OCI-LY7 (cell line): ENCODE data around the gene KCNE3. TPM values are rescaled to one million over a fixed set of nuclear protein-coding genes. Genes with fewer than 3 reads are reported as not detected.

Experiments
- BruUV-seq: library from RNA; stranded (reverse); fragments of 400-500 nt; replicated peaks from 2 replicates; lab custom pipeline; 2021; lab: Mats Ljungman, UMichigan
- CTCF ChIA-PET: fragments of 300-600 bp; sonication (Branson Sonifier 250); formaldehyde crosslinking; loops from one replicate; lab custom pipeline; 2022; ENCODE audit warnings: antibody characterized with exemption; ENCODE audit not compliant: unreplicated experiment; lab: Charles Lee
- POLR2A ChIA-PET: fragments of 300-600 bp; sonication (Branson Sonifier 250); formaldehyde crosslinking; loops from one replicate; lab custom pipeline; 2022; ENCODE audit warnings: antibody characterized with exemption; lab: Charles Lee
- DNase-seq: peaks from one replicate; pipeline ENCODE4 v3.0.0-alpha.2; 2015; ENCODE audit warnings: low spot score
- H2AFZ ChIP-seq: fragments of 200-600 bp; sonication (generic), shearing (Covaris generic); 2 replicates; pipeline ENCODE4 v1.6.1; 2014; ENCODE audit warnings: mild to moderate bottlenecking, antibody characterized with exemption, low read length, moderate library complexity
- H3K27ac ChIP-seq: fragments of 200-600 bp; sonication (generic); 2 replicates; pipeline ENCODE4 v1.5.1; 2014; ENCODE audit warnings: mixed run types, low read depth, mild to moderate bottlenecking, moderate library complexity, low read length, inconsistent platforms; ENCODE audit not compliant: poor library complexity, severe bottlenecking
- H3K36me3 ChIP-seq: fragments of 200-600 bp; sonication (generic); 2 replicates; pipeline ENCODE4 v1.6.1; 2014; ENCODE audit warnings: mild to moderate bottlenecking, antibody characterized with exemption, low read length, moderate library complexity, mixed read lengths; ENCODE audit not compliant: insufficient read depth
- H3K4me1 ChIP-seq: fragments of 200-600 bp; sonication (generic); 2 replicates; pipeline ENCODE4 v1.5.1; 2014; ENCODE audit warnings: mild to moderate bottlenecking, low read length; ENCODE audit not compliant: insufficient read depth, poor library complexity, severe bottlenecking
- H3K4me2 ChIP-seq: fragments of 200-600 bp; sonication (generic); 2 replicates; pipeline ENCODE4 v1.6.1; 2014; ENCODE audit warnings: mild to moderate bottlenecking, low read length
- H3K4me3 ChIP-seq: fragments of 200-600 bp; sonication (generic); 2 replicates; pipeline ENCODE4 v1.5.1; 2014; ENCODE audit warnings: mild to moderate bottlenecking, low read depth, low read length; ENCODE audit not compliant: poor library complexity, severe bottlenecking
- H3K79me2 ChIP-seq: fragments of 200-600 bp; sonication (generic); 2 replicates; pipeline ENCODE4 v1.6.1; 2016; ENCODE audit warnings: low read depth, mild to moderate bottlenecking, low read length, moderate library complexity, mixed read lengths; ENCODE audit not compliant: insufficient read depth
- H3K9me2 ChIP-seq: fragments of 200-600 bp; sonication (generic); 2 replicates; pipeline ENCODE4 v1.6.1; 2016; ENCODE audit warnings: mild to moderate bottlenecking, low read length, mixed read lengths; ENCODE audit not compliant: insufficient read depth
- H3K9me3 ChIP-seq: fragments of 200-600 bp; sonication (generic); 2 replicates; pipeline ENCODE4 v1.6.1; 2014; ENCODE audit warnings: mild to moderate bottlenecking, mixed run types, low read length, mixed read lengths
- H4K20me1 ChIP-seq: fragments of 200-600 bp; sonication (generic); 2 replicates; pipeline ENCODE4 v1.6.1; 2014; ENCODE audit warnings: mild to moderate bottlenecking, antibody characterized with exemption, low read length, moderate library complexity, mixed read lengths; ENCODE audit not compliant: insufficient read depth
- CTCF ChIP-seq: fragments of 200-600 bp; sonication (generic); conservative IDR thresholded peaks from 2 replicates; pipeline ENCODE4 v1.5.1; 2014; ENCODE audit warnings: mild to moderate bottlenecking, antibody characterized with exemption, low read length, moderate library complexity, mixed read lengths
- EZH2phosphoT487 ChIP-seq: fragments of 200-600 bp; sonication (generic); IDR thresholded peaks from 2 replicates; pipeline ENCODE4 v1.6.1; 2018; ENCODE audit warnings: low read depth, borderline replicate concordance, mild to moderate bottlenecking, mixed run types, antibody characterized with exemption, low read length, moderate library complexity, mixed read lengths
- intact Hi-C: fragments of 100-400 bp; cut with micrococcal nuclease; formaldehyde crosslinking; loops from one replicate; pipeline ENCODE4 v1.10.0; 2022; ENCODE audit not compliant: unreplicated experiment
- total RNA-seq, 2 experiments: library from RNA; depleted of rRNA in 1 of 2; stranded (reverse); fragments of >200 nt in 1 of 2; shearing (Covaris generic) in 1 of 2; gene quantifications; 2 replicates each; pipeline ENCODE4 v1.2.3, GENCODE V29; 2014 to 2022

Gene KCNE3
- total RNA-seq, 2 experiments from 2014 or later, result not detected

GRCh38 chr11:74492974-74493790, 25.8 kb upstream of the KCNE3 start, which contains the start of gene LIPT2:
TSS of gene LIPT2 (minus strand) at chr11:74493724. CDS start at chr11:74493703, 21 bp downstream.
- BruUV-seq, result no TSS peak
- no peak for TF ChIP-seq EZH2phosphoT487
- no peak for TF ChIP-seq CTCF
- H3K4me3 ChIP-seq, result peak within 1 kb of the TSS; percentile 83
- H4K20me1 ChIP-seq, result no peaks in the 10 kb centered on the region
- peaks cover 17% of the 10 kb centered on the region for H3K4me1 ChIP-seq
- H3K9me3 ChIP-seq, result peaks cover 6% of the 10 kb centered on the region; the same call in 1 of the 2 replicates
- POLR2A ChIA-PET, result interaction anchor here (0.6 to 2.7 kb wide), 12 partner anchors 9 to 1239 kb away, joined by 3 to 11 read pairs (median 3); no protein-coding TSS in a partner anchor
- peak within 1 kb of the TSS; percentile 81 for H3K4me2 ChIP-seq
- H2AFZ ChIP-seq, result peak within 1 kb of the TSS; percentile 84
- no peaks in the 10 kb centered on the region for H3K79me2 ChIP-seq
- H3K27ac ChIP-seq, result peak within 1 kb of the TSS; percentile 90
- CTCF ChIA-PET, result interaction anchor here (1.3 kb wide), 1 partner anchor 43 kb away, joined by 5 read pairs; no protein-coding TSS in a partner anchor
- H3K36me3 ChIP-seq, result 0 out of 2 replicates have a peak, but pooled peaks cover 7% of the 10 kb centered on the region
- peak; percentile 99 for DNase-seq
- H3K9me2 ChIP-seq, result no peaks in the 10 kb centered on the region
- intact Hi-C loops, result loop anchor here (1.0 to 5.0 kb wide), 2 partner anchors 255 to 511 kb away; partner anchors contain the start of genes RNF169 and UCP2

- CTCF ChIA-PET, result no interaction called here
- intact Hi-C loops, result loop anchor here (5.0 kb wide), 1 partner anchor 510 kb away; the partner anchor contains the start of gene UCP2
- H4K20me1 ChIP-seq, result no peaks in the 10 kb centered on the region
Observed at GRCh38 chr11:74492084-74492483, 24.7 kb upstream of the KCNE3 start.

More at GRCh38 chr11:74492084-74492483, 24.7 kb upstream of the KCNE3 start:
- Histone ChIP-seq H3K9me2 (no peaks in the 10 kb centered on the region), H3K4me1 (peaks cover 17% of the 10 kb centered on the region), H3K27ac (peak overlapping the region; percentile 90), H3K4me2 (peak overlapping the region; percentile 58), H3K79me2 (no peaks in the 10 kb centered on the region), H2AFZ (peak overlapping the region; percentile 27; the same call in 1 of the 2 replicates), H3K9me3 (peaks cover 6% of the 10 kb centered on the region; the same call in 1 of the 2 replicates), H3K4me3 (peak overlapping the region; percentile 83), H3K36me3 (0 out of 2 replicates have a peak, but pooled peaks cover 7% of the 10 kb centered on the region)
- no peak for DNase-seq
- BruUV-seq, result no TSS peak
- POLR2A ChIA-PET, result interaction anchor here (1.2 kb wide), 1 partner anchor 100 kb away, joined by 4 read pairs; the partner anchor contains the start of gene POLD3
- no peak for TF ChIP-seq CTCF
- no peak for TF ChIP-seq EZH2phosphoT487
